Activated T-cell treated with anti-CD3 and anti-CD28 coated beads, Interleukin-2, amount 50 U/mL, for 4 hours (primary cell): ENCODE results near the gene LCMT1. TPM values are rescaled to one million over a fixed set of nuclear protein-coding genes. Genes with fewer than 3 reads are reported as not detected.
"Not testable (repeated sequence)": the region's sequence is repeated elsewhere in the genome, so short reads cannot be mapped to it uniquely, and the experiment has no call there.

Experiments used
- ATAC-seq, 2 donors: fragments of 200-7000 bp; cut with Tn5 transposase; one replicate each; pipeline ENCODE4 v1.10.0; 2021
- DNase-seq: peaks from one replicate; pipeline ENCODE4 v3.0.0-alpha.2; 2020
- H3K27me3 Mint-ChIP-seq: one replicate; pipeline ENCODE4 v1.8.0; 2021; ENCODE audit warnings: low read depth, mixed read lengths
- H3K36me3 Mint-ChIP-seq: one replicate; pipeline ENCODE4 v1.8.0; 2022; ENCODE audit warnings: mixed read lengths; ENCODE audit not compliant: insufficient read depth
- H3K4me1 Mint-ChIP-seq: one replicate; pipeline ENCODE4 v1.8.0; 2021; ENCODE audit warnings: low read depth, mixed read lengths
- H3K4me3 Mint-ChIP-seq: one replicate; pipeline ENCODE4 v1.8.0; 2021; ENCODE audit warnings: mild to moderate bottlenecking, moderate library complexity, mixed read lengths
- H3K9me3 Mint-ChIP-seq: one replicate; pipeline ENCODE4 v1.8.0; 2021; ENCODE audit warnings: mixed read lengths
- total RNA-seq, 3 donors: library from RNA; stranded (reverse); gene quantifications; one replicate each; pipeline ENCODE4 v1.2.1, GENCODE V29; 2021

Gene LCMT1
- total RNA-seq, 3 donors from 2014 or later = 32.0 to 40.1 (median 32.8) TPM

DNA sequence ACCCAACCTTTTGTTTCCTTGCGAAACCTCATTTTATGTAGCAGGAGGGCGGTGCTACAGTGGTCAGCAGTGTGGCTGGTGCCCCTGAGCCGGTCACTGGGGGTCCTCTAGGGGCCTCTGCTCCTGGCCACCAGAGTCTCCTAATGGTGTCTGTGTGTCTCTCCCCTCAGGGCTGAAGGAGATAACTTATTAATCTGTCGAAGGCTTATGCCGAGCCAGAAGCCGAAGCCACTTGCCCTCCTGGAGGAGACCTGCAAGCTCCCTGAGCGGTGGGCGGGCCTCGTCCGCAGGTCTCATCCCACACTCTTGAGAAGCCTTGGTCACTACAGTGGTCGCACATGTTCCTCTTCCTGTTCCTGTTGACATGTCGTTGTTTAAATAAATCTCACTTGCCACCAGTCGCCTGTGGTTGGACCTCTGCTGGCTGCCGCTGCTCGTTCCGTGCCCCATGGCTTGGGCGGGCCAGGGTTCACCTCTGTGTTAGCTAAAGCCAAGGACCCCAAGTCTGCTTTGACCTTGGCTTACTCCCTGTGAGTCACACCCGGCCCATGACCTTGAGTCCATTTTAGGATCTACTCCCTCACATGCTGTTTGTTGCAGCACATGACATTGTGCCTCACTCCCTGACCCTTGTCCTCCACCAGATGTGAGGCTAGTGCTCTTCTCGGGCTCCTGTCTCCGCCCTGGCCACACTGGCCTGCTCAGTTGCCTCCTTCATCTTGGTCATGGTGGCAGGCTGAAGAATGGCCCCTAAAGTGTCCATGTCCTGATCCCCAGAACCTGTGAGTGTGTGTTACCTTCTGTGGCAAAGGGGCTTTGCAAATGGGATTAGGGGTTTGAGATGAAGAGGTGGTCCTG, 66.5 kb downstream of the LCMT1 start:
- ATAC-seq = no peak
- Mint-ChIP-seq H3K4me1 (peaks cover 10% of the 10 kb centered on the region), H3K36me3 (peaks cover 24% of the 10 kb centered on the region), H3K4me3 (no peak overlapping the region), H3K27me3 (no peaks in the 10 kb centered on the region), H3K9me3 (no peaks in the 10 kb centered on the region)
- DNase-seq = no peak

- H3K4me3 Mint-ChIP-seq, H3K27me3 Mint-ChIP-seq, H3K9me3 Mint-ChIP-seq, H3K4me1 Mint-ChIP-seq, ATAC-seq, DNase-seq: not testable (repeated sequence)
- peaks cover 11% of the 10 kb centered on the region for H3K36me3 Mint-ChIP-seq
Observed at GRCh38 chr16:25181236-25181635, 69.7 kb downstream of the LCMT1 start.

DNA sequence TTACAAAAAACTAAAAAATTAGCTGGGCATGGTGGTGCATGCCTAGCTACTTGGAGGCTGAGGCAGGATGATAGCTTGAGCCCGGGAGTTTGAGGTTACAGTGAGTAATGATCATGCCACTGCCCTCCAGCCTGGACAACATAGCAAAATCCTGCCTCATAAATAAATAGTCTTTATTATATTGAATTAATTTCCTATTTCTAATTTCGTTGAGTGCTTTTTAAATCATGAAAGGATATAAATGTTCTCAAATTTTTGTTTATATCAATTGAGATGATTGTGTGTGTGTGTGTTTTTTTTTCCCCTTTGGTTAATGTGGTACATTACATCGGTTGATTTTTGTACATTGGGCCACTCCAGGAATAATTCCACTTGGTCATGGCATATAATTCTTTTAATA, 73.2 kb downstream of the LCMT1 start:
- no peak for ATAC-seq
- no peak for DNase-seq
- Mint-ChIP-seq H3K36me3 (peaks cover 2% of the 10 kb centered on the region), H3K4me3 (no peak overlapping the region), H3K9me3 (no peaks in the 10 kb centered on the region), H3K4me1 (peaks cover 10% of the 10 kb centered on the region), H3K27me3 (no peaks in the 10 kb centered on the region)

- no peak for DNase-seq
- Mint-ChIP-seq H3K4me3 (no peak overlapping the region), H3K4me1 (no peaks in the 10 kb centered on the region), H3K9me3 (no peaks in the 10 kb centered on the region), H3K27me3 (no peaks in the 10 kb centered on the region), H3K36me3 (peaks cover 2% of the 10 kb centered on the region)
- ATAC-seq = no peak
Observed at GRCh38 chr16:25187491-25187795, 75.9 kb downstream of the LCMT1 start.

DNA sequence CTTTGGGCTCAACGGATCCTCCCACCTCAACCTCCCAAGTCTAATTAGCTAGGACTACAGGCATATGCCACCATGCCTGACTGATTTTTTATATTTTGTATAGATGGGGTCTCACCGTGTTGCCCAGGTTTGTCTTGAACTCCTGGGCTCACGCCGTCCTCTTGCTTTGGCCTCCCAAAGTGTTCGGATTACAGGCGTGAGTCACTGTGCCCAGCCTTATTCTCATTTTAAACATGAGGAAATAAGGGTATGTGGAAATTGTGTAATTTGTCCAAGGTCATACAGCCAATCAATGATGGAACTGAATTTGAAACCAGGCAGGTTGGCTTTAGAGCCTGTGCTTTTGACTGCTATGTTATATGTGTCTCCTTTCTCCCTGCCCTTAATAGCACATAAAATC, 77.8 kb downstream of the LCMT1 start:
- H3K9me3 Mint-ChIP-seq = no peaks in the 10 kb centered on the region
- no peak overlapping the region for H3K4me3 Mint-ChIP-seq
- ATAC-seq (no peak), DNase-seq (no peak)
- peaks cover 2% of the 10 kb centered on the region for H3K36me3 Mint-ChIP-seq
- H3K27me3 Mint-ChIP-seq = no peaks in the 10 kb centered on the region
- H3K4me1 Mint-ChIP-seq = no peaks in the 10 kb centered on the region

- ATAC-seq (no peak), DNase-seq (no peak)
- H3K36me3 Mint-ChIP-seq = peaks cover 2% of the 10 kb centered on the region
- no peaks in the 10 kb centered on the region for H3K9me3 Mint-ChIP-seq
- no peak overlapping the region for H3K4me3 Mint-ChIP-seq
- no peaks in the 10 kb centered on the region for H3K4me1 Mint-ChIP-seq
- H3K27me3 Mint-ChIP-seq = no peaks in the 10 kb centered on the region
Observed at GRCh38 chr16:25192096-25192495, 80.6 kb downstream of the LCMT1 start.

- Mint-ChIP-seq H3K9me3 (no peaks in the 10 kb centered on the region), H3K4me3 (no peak overlapping the region), H3K36me3 (no peaks in the 10 kb centered on the region), H3K4me1 (no peaks in the 10 kb centered on the region), H3K27me3 (no peaks in the 10 kb centered on the region)
- DNase-seq = no peak
- ATAC-seq = no peak
Observed at GRCh38 chr16:25194273-25194878, 82.8 kb downstream of the LCMT1 start.

- no peaks in the 10 kb centered on the region for H3K36me3 Mint-ChIP-seq
- H3K27me3 Mint-ChIP-seq = no peaks in the 10 kb centered on the region
- ATAC-seq = no peak
Observed at GRCh38 chr16:25198021-25198420, 86.5 kb downstream of the LCMT1 start.

DNA sequence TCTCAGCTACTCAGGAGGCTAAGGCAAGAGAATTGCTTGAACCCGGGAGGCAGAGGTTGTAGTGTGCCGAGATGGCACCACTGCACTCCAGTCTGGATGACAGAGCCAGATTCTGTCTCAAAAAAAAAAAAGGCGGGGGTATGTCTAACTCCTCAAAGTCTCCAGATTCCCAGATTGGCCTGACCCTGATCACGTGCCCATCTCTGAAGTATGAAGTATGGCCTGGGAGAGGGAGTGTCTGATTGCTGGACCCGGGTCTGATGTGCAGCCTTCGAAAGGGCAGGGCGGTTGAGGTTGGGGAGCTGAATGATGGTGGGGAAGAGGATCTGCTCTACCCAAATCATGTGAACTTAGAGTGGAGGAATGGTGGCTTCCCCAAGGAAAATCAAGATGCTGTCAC, 87.9 kb downstream of the LCMT1 start:
- no peak for ATAC-seq
- no peaks in the 10 kb centered on the region for H3K27me3 Mint-ChIP-seq

More at GRCh38 chr16:25198021-25198420, 86.5 kb downstream of the LCMT1 start:
- Mint-ChIP-seq H3K4me1 (no peaks in the 10 kb centered on the region), H3K9me3 (no peaks in the 10 kb centered on the region), H3K4me3 (no peak overlapping the region)
- DNase-seq = no peak

DNA sequence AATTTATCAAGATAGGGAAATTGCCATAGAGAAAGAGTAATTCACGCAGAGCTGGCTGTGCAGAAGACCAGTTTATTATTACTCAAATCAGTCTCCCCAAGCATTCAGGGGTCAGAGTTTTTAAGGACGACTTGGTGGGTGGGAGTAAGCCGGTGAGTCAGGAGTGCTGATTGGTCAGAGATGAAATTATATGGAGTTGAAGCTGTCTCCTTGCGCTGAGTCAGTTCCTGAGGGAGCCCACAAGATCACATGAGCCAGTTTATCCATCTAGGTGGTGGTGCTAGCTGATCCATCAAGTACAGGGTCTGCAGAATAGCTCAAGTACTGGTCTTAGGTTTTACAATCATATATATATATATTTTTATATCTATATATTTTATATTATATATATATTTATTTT, 99.2 kb downstream of the LCMT1 start:
- no peak for ATAC-seq
- DNase-seq = no peak

More for the DNA sequence above, 87.9 kb downstream of the LCMT1 start:
- no peaks in the 10 kb centered on the region for H3K4me1 Mint-ChIP-seq
- H3K4me3 Mint-ChIP-seq = no peak overlapping the region
- no peaks in the 10 kb centered on the region for H3K9me3 Mint-ChIP-seq
- DNase-seq = no peak
- no peaks in the 10 kb centered on the region for H3K36me3 Mint-ChIP-seq

DNA sequence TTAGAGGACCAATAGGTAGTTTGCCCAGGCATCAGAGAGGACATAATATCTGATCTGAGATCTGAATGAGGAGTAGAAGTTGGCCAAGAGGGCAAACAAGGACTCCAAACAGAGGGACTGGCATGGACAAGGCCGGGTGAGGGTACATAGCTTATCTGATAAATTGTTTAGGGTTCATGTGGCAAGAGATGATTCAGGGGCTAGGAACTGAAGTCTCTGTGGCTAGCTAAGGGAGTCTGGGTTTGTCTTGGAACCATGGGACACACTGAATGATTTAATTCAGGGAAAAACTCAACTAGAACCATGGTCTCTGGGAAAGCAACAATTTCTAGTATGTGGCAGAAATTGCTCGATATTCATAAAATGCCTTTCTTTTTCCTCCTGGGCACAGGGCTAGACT, 101.1 kb downstream of the LCMT1 start:
- no peaks in the 10 kb centered on the region for H3K9me3 Mint-ChIP-seq
- no peaks in the 10 kb centered on the region for H3K36me3 Mint-ChIP-seq
- no peaks in the 10 kb centered on the region for H3K4me1 Mint-ChIP-seq
- H3K27me3 Mint-ChIP-seq = no peaks in the 10 kb centered on the region
- no peak overlapping the region for H3K4me3 Mint-ChIP-seq
- DNase-seq (no peak), ATAC-seq (no peak)

More for the DNA sequence above, 99.2 kb downstream of the LCMT1 start:
- no peaks in the 10 kb centered on the region for H3K27me3 Mint-ChIP-seq
- H3K9me3 Mint-ChIP-seq = no peaks in the 10 kb centered on the region
- no peaks in the 10 kb centered on the region for H3K4me1 Mint-ChIP-seq
- H3K36me3 Mint-ChIP-seq = no peaks in the 10 kb centered on the region
- no peak overlapping the region for H3K4me3 Mint-ChIP-seq

DNA sequence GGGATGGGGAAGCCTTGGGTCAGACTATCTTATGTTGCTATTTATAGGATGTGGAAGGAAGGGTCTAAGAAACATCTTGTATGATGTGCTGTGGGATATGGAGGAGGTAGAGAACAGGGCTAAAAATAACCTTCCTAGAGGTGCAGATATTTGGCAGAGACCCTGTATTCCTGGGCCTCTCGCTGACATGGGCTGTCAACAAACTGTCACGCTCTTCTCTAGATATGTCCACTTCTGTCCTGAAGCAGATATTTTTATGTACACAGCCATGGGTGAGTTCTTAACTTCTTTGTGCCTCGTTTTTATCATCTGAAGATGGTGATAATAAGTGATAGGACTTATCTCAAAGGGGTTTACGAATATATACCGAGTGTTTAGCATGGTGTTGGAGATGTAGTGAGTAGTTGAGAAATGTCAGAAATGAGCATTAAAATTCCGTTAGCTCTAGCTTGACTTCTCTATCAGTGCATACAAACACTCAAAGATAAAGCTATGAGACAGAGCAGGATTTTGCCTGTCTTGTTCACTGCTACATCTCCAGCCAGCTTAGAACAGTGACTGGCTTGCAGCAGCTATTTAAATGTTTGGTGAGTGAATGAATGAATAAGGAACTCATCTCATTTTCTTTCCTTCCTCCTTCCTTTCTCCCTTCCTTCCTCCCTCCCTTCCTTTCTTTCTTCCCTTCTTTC, 102.3 kb downstream of the LCMT1 start:
- DNase-seq (no peak), ATAC-seq (no peak)
- no peaks in the 10 kb centered on the region for H3K9me3 Mint-ChIP-seq
- H3K36me3 Mint-ChIP-seq = no peaks in the 10 kb centered on the region
- no peak overlapping the region for H3K4me3 Mint-ChIP-seq
- no peaks in the 10 kb centered on the region for H3K27me3 Mint-ChIP-seq
- H3K4me1 Mint-ChIP-seq = no peaks in the 10 kb centered on the region

GRCh38 chr16:25217112-25217511, 105.6 kb downstream of the LCMT1 start:
- H3K36me3 Mint-ChIP-seq = no peaks in the 10 kb centered on the region
- no peak for DNase-seq
- ATAC-seq = no peak
- no peaks in the 10 kb centered on the region for H3K4me1 Mint-ChIP-seq
- H3K4me3 Mint-ChIP-seq = no peak overlapping the region
- no peaks in the 10 kb centered on the region for H3K9me3 Mint-ChIP-seq
- no peaks in the 10 kb centered on the region for H3K27me3 Mint-ChIP-seq

- ATAC-seq (no peak), DNase-seq (no peak)
- Mint-ChIP-seq H3K27me3 (no peaks in the 10 kb centered on the region), H3K4me3 (no peak overlapping the region), H3K4me1 (no peaks in the 10 kb centered on the region), H3K9me3 (no peaks in the 10 kb centered on the region), H3K36me3 (no peaks in the 10 kb centered on the region)
Observed at GRCh38 chr16:25217921-25218320, 106.4 kb downstream of the LCMT1 start.
